Glomerular endothelial cell (primary cell): ENCODE data around the gene PP2D1. TPM values are rescaled to one million over a fixed set of nuclear protein-coding genes. Genes with fewer than 3 reads are reported as not detected.

Experiments
- total RNA-seq: library from RNA; depleted of rRNA; stranded (reverse); fragments of >200 nt; gene quantifications from 2 replicates; pipeline ENCODE4 v1.2.3, GENCODE V29; 2015

PP2D1 gene
- total RNA-seq, 1 donor from 2014 or later: not detected

Other genes with a start within 250 kb of the PP2D1 start
- not detected in 2 replicates for gene EFHB, start 78.0 kb downstream of the PP2D1 start, total RNA-seq
- 83.3 and 104 TPM in 2 replicates for gene RAB5A, start 65.2 kb downstream of the PP2D1 start, total RNA-seq
- gene KAT2B, start 28.2 kb upstream of the PP2D1 start, total RNA-seq: 9.5 and 15.1 TPM in 2 replicates
- 1.7 and 4.3 TPM in 2 replicates for gene SGO1, start 173.9 kb upstream of the PP2D1 start, total RNA-seq